ENCODE measurements around the gene RDM1.
"Not testable (repeated sequence)": the region's sequence is repeated elsewhere in the genome, so short reads cannot be mapped to it uniquely, and the experiment has no call there.

Gene RDM1

GRCh38 chr17:35898283-35899070 lies 32.1 kb downstream of the RDM1 start:
- no peak for DNase-seq (ENCODE audit: low read depth, low spot score)

DNA sequence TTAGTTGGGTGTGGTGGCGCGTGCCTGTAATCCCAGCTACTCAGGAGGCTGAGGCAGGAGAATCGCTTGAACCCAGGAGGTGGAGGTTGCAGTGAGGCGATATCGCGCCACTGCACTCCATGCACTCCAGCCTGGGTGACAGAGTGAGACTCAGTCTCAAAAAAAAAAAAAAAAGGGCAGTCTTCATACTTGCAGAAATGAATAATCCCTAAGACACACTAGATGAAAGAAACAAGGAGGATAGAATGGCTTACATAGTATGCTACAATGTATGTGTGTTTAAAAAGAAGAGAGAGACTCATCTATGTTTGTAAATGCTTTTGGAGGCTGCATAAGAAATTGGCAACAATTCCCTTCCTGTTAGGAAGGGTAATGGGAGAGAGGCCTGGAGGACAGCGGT lies 32.8 kb downstream of the RDM1 start:
- not testable (repeated sequence) for DNase-seq (ENCODE audit: low read depth, low spot score)

DNA sequence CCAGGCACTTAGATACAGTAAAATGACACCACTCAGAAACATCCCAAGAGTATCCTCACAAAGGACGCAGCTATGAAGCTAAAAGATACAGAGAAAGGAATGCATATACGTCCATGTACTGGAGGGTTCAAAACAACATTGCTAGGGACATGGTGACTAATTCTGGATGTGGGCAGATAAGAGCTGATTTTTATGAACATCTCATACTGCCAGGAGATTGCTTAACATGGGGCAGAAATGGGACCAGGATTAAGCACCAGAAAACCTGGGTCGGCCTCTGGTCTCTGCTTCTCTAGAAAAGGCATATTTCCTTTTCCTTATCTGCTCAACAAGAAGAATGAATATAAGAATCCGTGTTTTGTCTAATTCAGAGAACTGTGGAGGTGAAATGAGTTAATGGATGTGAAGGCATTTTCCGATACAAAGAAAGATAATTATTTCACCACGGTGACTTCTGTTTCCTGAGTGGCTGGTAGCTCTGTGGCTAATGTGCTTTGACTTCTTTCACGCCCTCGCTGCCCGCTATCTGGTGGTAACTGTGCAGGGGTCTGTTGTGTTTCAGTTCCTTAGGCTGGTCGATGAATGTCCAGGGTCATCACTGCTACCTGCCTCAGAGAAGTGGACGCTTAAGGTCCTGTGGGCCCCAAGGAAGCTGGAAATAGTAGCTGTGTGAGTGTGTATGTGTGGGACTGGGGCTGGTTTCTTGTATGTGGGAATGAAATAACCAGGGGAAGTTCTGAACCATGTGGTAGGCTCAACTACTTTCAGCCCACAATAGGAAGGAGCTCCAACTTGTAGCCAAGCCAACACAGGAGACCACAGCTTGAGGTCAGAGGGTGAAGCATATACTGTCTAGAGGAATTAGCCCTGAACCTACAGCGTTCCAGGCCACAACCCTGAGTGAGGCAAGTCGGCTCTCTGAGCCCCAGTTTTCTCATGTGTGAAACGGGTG lies 34.7 kb downstream of the RDM1 start:
- no peak for DNase-seq (ENCODE audit: low read depth, low spot score)

- no peak for DNase-seq (ENCODE audit: low read depth, low spot score)
Observed at GRCh38 chr17:35894206-35894605, 36.4 kb downstream of the RDM1 start.

DNA sequence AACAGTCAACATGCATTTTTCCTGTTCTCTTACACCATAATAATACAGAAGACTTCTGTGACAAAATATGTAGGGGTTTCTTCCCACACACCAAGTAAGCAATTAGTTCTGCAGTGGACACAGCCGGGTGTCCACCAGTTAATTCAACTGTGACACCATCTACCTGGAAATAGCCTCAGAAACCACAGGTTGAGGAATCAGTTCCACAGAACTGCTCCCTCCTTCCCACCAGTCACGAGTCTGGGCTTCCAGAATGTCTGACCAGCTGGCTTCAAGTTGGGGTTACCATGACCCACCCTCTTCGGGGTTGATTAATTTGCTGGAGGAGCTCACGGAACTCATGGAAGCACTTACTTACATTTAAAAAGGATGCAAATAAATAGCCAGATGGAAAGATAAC lies 36.8 kb downstream of the RDM1 start:
- DNase-seq (ENCODE audit: low read depth, low spot score): no peak

GRCh38 chr17:35892091-35893035 lies 38.2 kb downstream of the RDM1 start:
- no peak for DNase-seq (ENCODE audit: low read depth, low spot score)

DNA sequence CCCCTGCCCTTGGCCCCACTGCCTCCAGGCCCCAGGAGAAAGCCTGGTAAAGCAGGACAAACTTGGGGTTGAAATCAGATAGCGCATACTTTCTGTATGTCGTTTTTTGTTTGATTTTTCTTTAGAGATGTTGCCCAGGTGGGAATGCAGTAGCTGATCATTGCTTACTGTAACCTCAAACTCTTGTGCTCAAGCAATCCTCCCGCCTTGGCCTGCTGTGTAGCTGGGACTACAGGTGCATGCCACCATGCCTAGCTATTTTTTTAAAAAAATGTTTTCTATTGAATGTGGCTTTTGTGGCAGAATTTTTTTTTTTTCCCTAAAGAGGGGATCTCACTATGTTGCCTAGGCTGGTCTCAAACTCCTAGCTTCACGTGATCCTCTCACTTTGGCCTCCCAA lies 39.3 kb downstream of the RDM1 start:
- DNase-seq (ENCODE audit: low read depth, low spot score): no peak

DNA sequence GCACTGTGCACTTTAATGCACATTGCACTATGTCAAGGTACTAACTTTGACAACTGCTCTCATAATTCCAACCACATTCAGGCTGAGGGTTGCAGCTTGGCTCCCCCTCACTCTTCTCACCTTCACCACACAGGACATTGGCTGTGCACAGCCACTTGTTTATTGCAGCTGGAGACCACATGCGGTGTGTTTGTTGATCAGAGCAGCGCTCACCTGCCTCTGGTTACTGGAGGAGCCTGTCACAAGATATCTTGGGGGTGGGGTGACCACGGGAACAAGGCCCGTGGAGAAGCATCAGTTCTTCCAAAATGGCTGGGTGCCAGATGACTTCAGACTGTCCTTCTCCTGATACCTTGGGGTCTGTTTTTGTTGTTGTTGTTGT lies 39.8 kb downstream of the RDM1 start:
- DNase-seq (ENCODE audit: low read depth, low spot score): no peak

- no peak for DNase-seq (ENCODE audit: low read depth, low spot score)
Observed at GRCh38 chr17:35889818-35890773, 40.5 kb downstream of the RDM1 start.

GRCh38 chr17:35889241-35889640 lies 41.3 kb downstream of the RDM1 start:
- no peak for DNase-seq (ENCODE audit: low read depth, low spot score)

GRCh38 chr17:35879773-35880654 lies 50.6 kb downstream of the RDM1 start, which contains the start of gene CCL5:
Gene CCL5 (minus strand): TSS chr17:35880360.
- no peak for DNase-seq (ENCODE audit: low read depth, low spot score)

GRCh38 chr17:35878361-35878760 lies 52.2 kb downstream of the RDM1 start:
- no peak for DNase-seq (ENCODE audit: low read depth, low spot score)

DNA sequence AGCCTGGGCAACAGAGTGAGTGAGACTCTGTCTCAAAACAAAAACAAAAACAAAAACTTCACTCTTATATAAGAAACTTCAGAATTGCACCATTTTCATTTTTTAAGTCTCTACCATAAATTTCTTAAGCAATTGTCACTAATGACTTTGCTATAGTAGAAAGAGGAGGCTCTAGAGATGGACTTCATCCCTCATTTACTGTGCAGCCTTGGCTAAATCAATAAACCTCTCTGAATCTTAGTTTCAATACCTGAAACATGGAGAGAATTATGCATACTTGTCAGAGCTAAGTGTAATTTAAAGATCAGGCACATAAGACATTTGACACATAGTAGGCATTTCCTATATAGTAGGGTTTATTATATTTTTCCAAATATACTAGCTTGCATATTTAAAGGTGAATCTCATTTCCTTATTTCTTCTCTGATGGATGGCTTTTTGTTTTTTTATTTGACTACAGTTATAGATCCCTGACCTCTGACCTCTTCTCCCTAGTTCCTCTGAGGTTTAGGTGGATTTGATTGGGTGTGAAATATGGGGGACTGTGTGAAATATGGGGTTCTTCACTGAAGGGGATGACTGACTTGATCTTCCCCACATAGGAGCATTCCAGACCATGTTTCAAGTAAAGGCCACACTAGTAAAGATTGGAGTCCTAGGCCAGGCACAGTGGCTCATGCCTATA lies 53.1 kb downstream of the RDM1 start:
- DNase-seq (ENCODE audit: low read depth, low spot score): no peak

DNA sequence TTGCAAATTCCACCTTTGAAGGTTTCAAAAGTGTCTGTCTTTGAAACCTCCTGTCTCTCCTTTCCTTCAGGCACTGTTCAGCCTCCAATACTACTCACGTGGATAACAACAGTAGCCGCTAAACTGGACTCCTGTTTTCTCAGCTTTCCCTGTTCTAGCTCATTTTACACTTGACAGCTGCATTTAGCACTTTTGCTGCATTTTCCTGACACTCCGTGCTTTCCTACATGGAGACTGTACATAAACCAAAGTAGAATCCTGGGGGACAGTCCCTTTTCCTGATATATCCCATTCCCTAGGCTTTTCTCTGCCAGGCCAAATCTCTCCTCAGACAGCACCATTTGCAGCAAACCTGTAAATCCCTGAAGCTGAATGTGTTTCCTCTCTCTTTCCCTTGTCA lies 54.0 kb downstream of the RDM1 start:
- no peak for DNase-seq (ENCODE audit: low read depth, low spot score)

DNA sequence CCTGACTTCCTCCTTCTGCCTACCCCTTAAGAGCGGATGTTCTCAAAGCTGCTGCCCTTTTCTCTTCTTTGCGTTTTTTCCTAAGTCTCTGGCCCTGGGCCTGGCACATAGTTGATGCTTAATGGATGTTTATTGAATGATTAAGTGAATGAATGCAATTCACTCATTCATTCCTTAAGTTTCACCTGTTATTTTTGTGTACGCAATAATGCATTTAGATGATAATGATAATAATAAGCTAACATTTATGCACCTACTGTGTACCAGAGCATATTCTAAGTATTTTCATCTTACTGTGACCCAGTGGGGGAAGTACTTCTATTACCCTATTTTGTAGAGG lies 54.8 kb downstream of the RDM1 start:
- no peak for DNase-seq (ENCODE audit: low read depth, low spot score)

- DNase-seq (ENCODE audit: low read depth, low spot score): no peak
Observed at GRCh38 chr17:35875072-35875799, 55.3 kb downstream of the RDM1 start.

DNA sequence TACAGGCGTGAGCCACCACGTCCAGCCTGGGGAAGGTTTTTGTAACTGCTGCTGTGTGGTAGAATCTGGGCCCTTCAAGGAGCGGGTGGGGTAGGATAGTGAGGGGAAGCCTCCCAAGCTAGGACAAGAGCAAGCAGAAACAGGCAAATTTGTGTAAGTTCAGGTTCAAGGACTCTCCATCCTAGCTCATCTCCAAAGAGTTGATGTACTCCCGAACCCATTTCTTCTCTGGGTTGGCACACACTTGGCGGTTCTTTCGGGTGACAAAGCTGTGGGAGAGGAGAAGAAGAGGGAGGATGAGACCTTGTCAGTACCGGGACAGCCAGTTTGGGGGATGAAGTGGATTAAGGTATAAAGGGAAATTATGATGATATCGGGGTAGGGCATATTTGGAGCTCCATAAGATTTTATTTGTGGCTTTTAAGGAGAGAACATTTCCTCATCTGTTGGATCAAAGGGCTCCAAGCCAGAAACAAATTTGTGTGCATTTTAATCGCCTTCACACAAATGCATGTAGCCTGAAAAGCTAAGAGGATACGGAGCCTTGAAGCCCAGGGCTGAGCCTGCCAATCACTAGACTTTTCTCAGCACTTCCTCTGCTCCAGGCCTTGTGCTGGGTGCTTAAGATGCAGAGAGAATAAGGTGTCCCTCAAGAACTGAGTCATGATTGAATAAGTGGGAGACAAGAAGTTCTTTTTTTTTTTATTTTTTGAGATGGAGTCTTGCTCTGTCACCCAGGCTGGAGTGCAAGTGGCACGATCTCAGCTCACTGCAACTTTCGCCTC lies 58.2 kb downstream of the RDM1 start:
- no peak for DNase-seq (ENCODE audit: low read depth, low spot score)
